Type B pancreatic cell (in vitro differentiated cells): ENCODE results near the gene DPF3. TPM values are rescaled to one million over a fixed set of nuclear protein-coding genes. Genes with fewer than 3 reads are reported as not detected.

ENCODE experiments used
- DNase-seq: peaks from one replicate; pipeline ENCODE4 v3.0.0; 2021; ENCODE audit warnings: mixed read lengths; ENCODE audit not compliant: unreplicated experiment; ENCODE audit errors: extremely low spot score
- H3K27ac Mint-ChIP-seq: 2 replicates; pipeline ENCODE4 v1.8.0; 2021; ENCODE audit warnings: mild to moderate bottlenecking, mixed read lengths
- H3K27me3 Mint-ChIP-seq: 2 replicates; pipeline ENCODE4 v1.8.0; 2021; ENCODE audit warnings: mixed read lengths
- H3K36me3 Mint-ChIP-seq: 2 replicates; pipeline ENCODE4 v1.8.0; 2021; ENCODE audit warnings: mixed read lengths
- H3K4me1 Mint-ChIP-seq: one replicate; pipeline ENCODE4 v1.8.0; 2021; ENCODE audit warnings: mixed read lengths; ENCODE audit not compliant: unreplicated experiment
- H3K4me3 Mint-ChIP-seq: 2 replicates; pipeline ENCODE4 v1.8.0; 2021; ENCODE audit warnings: mild to moderate bottlenecking, mixed read lengths
- H3K9me3 Mint-ChIP-seq: 2 replicates; pipeline ENCODE4 v1.8.0; 2021; ENCODE audit warnings: mixed read lengths
- total RNA-seq: library from RNA; stranded (reverse); gene quantifications from 2 replicates; pipeline ENCODE4 v1.2.1, GENCODE V29; 2021; ENCODE audit warnings: low replicate concordance
- TF ChIP-seq, protein P1 (sequence below): fragments of 200-600 bp; sonication (generic); conservative IDR thresholded peaks from 2 replicates; pipeline ENCODE4 v1.5.0; 2021; ENCODE audit warnings: antibody characterized with exemption, mild to moderate bottlenecking

Gene DPF3
- total RNA-seq, 1 donor from 2014 or later = 4.5 TPM

GRCh38 chr14:72825486-72825885 is 68.4 kb downstream of the DPF3 start:
- Mint-ChIP-seq H3K4me1 (no peaks in the 10 kb centered on the region), H3K36me3 (no peaks in the 10 kb centered on the region)

DNA sequence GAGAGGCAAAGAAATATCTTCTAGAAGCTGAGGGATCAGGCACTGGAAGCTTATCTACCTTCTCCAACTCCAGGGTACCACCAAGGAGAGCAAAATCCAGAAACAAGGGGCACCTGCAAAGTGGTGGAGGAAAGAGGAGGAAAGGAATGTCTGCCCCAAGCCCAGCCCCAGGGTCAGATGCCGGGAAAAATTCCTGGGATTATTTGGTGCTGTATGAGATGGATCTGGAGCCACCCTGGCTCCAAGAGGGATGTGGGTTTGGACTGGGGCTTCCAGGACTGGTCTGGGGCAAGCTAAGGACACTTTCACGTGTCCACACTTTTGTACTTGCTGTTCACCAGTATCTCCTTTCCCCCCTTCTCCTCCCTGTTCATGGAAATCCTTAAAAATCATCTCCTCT is 69.8 kb downstream of the DPF3 start:
- Mint-ChIP-seq H3K36me3 (no peaks in the 10 kb centered on the region), H3K4me3 (no peak overlapping the region), H3K27me3 (peaks cover 3% of the 10 kb centered on the region), H3K27ac (no peak overlapping the region), H3K9me3 (no peaks in the 10 kb centered on the region), H3K4me1 (no peaks in the 10 kb centered on the region)
- TF ChIP-seq, protein P1, sequence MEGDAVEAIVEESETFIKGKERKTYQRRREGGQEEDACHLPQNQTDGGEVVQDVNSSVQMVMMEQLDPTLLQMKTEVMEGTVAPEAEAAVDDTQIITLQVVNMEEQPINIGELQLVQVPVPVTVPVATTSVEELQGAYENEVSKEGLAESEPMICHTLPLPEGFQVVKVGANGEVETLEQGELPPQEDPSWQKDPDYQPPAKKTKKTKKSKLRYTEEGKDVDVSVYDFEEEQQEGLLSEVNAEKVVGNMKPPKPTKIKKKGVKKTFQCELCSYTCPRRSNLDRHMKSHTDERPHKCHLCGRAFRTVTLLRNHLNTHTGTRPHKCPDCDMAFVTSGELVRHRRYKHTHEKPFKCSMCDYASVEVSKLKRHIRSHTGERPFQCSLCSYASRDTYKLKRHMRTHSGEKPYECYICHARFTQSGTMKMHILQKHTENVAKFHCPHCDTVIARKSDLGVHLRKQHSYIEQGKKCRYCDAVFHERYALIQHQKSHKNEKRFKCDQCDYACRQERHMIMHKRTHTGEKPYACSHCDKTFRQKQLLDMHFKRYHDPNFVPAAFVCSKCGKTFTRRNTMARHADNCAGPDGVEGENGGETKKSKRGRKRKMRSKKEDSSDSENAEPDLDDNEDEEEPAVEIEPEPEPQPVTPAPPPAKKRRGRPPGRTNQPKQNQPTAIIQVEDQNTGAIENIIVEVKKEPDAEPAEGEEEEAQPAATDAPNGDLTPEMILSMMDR = no peak
- no peak for DNase-seq

More at GRCh38 chr14:72825486-72825885, 68.4 kb downstream of the DPF3 start:
- DNase-seq = no peak
- Mint-ChIP-seq H3K9me3 (no peaks in the 10 kb centered on the region), H3K4me3 (no peak overlapping the region), H3K27ac (no peak overlapping the region), H3K27me3 (peaks cover 3% of the 10 kb centered on the region)
- TF ChIP-seq, protein P1 = no peak

DNA sequence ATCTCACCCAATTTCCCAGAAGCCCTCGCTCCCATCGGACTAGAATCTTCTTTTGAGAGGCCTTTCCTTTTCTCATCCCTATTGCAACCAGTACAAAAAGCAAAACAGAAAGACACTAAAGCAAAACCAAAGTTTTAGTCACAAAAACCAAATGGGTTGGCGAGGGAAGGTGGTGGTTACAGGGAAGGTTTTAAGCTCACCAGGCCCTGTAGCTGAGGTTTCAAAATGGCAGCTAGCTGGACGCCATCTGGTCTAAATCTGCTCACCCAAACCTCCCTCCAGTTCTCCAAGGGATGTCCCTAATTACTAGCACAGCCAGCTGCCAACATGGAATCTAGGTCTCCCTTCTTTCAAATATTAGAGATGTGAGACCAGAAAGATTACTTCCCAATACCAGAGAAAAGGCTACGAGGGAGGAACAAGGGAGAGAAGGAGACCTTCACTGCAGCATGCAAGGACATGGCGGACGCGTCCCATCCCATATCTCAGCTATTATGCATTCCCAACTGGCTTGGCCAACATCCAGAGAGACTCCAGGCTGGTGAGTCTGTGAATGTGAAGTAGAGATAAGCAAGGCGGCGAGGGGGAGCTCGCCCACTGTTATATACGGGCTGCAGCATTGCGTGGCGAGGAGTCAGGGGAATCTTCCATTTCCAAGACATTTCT is 70.8 kb downstream of the DPF3 start:
- DNase-seq = no peak
- H3K9me3 Mint-ChIP-seq = no peaks in the 10 kb centered on the region
- H3K36me3 Mint-ChIP-seq = no peaks in the 10 kb centered on the region
- no peaks in the 10 kb centered on the region for H3K27me3 Mint-ChIP-seq
- TF ChIP-seq, protein P1 = no peak
- H3K4me3 Mint-ChIP-seq = no peak overlapping the region
- H3K4me1 Mint-ChIP-seq = no peaks in the 10 kb centered on the region
- no peak overlapping the region for H3K27ac Mint-ChIP-seq

DNA sequence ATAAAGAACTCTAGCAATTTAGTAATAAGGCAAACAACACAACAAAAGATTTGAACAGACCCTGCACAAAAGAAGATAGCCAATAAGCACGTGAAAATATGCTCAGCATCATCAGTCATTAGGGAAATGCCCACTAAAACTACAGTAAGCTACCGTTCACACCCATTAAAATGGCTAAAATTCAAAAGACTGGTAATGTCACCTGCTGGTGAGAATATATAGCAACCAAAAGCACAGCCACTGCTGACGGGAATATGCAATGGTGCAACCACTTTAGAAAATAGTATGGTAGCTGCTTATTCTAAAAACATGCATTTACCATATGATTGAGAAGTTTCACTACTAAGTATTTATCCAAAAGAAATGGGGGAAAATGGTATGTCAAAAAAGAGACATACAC is 74.9 kb downstream of the DPF3 start:
- H3K27ac Mint-ChIP-seq = no peak overlapping the region
- no peaks in the 10 kb centered on the region for H3K27me3 Mint-ChIP-seq
- no peaks in the 10 kb centered on the region for H3K36me3 Mint-ChIP-seq
- DNase-seq = no peak
- H3K4me3 Mint-ChIP-seq = no peak overlapping the region
- TF ChIP-seq, protein P1 = peak; percentile 17
- no peaks in the 10 kb centered on the region for H3K9me3 Mint-ChIP-seq
- no peaks in the 10 kb centered on the region for H3K4me1 Mint-ChIP-seq

GRCh38 chr14:72816287-72816686 is 77.6 kb downstream of the DPF3 start:
- Mint-ChIP-seq H3K27me3 (no peaks in the 10 kb centered on the region), H3K4me1 (peaks cover 4% of the 10 kb centered on the region), H3K36me3 (no peaks in the 10 kb centered on the region), H3K27ac (no peak overlapping the region), H3K9me3 (no peaks in the 10 kb centered on the region), H3K4me3 (no peak overlapping the region)
- TF ChIP-seq, protein P1 = no peak
- no peak for DNase-seq
